Brain pericyte (primary cell): ENCODE data around the gene HGS.
"Not testable (repeated sequence)": the region's sequence is repeated elsewhere in the genome, so short reads cannot be mapped to it uniquely, and the experiment has no call there.

Source experiments
- DNase-seq: peaks from one replicate; pipeline ENCODE4 v3.0.0-alpha.2; 2012; ENCODE audit warnings: low read depth, low spot score

HGS gene

GRCh38 chr17:81655378-81656117, 28.3 kb upstream of the HGS start:
- no peak for DNase-seq

GRCh38 chr17:81656118-81656743, 27.6 kb upstream of the HGS start, which contains the start of gene PDE6G:
PDE6G (minus strand) TSS chr17:81656542; CDS start chr17:81653305, 3,237 bp downstream.
- no peak for DNase-seq

GRCh38 chr17:81656835-81657234, 27.0 kb upstream of the HGS start:
- no peak for DNase-seq

- DNase-seq: no peak
These were observed 24.8 kb upstream of the HGS start for GRCh38 chr17:81659038-81659437.

GRCh38 chr17:81660441-81660840, 23.4 kb upstream of the HGS start:
- no peak for DNase-seq

GRCh38 chr17:81662002-81662401, 21.8 kb upstream of the HGS start:
- DNase-seq: no peak

GRCh38 chr17:81664051-81664470, 19.8 kb upstream of the HGS start:
- DNase-seq: no peak

GRCh38 chr17:81665205-81666091, 18.4 kb upstream of the HGS start:
- DNase-seq: no peak

GRCh38 chr17:81666092-81666341, 17.8 kb upstream of the HGS start:
- DNase-seq: no peak

GRCh38 chr17:81666342-81667191, 17.2 kb upstream of the HGS start, which contains the start of the genes CCDC137 and OXLD1:
CCDC137 (plus strand) TSS chr17:81666737; CDS start chr17:81666767, 30 bp downstream.
OXLD1 (minus strand) TSS chr17:81666605; CDS start chr17:81666577, 28 bp downstream.
- peak; percentile 86 for DNase-seq

GRCh38 chr17:81667754-81668153, 16.1 kb upstream of the HGS start:
- no peak for DNase-seq

GRCh38 chr17:81672504-81672903, 11.3 kb upstream of the HGS start:
- DNase-seq: no peak

- DNase-seq: no peak
These were observed 10.9 kb upstream of the HGS start for GRCh38 chr17:81672954-81673353.

- no peak for DNase-seq
These were observed 10.1 kb upstream of the HGS start for GRCh38 chr17:81673561-81674258.

- not testable (repeated sequence) for DNase-seq
These were observed 8.1 kb upstream of the HGS start for GRCh38 chr17:81675515-81676221.

GRCh38 chr17:81676906-81677305, 6.9 kb upstream of the HGS start:
- no peak for DNase-seq

GRCh38 chr17:81680150-81680549, 3.7 kb upstream of the HGS start:
- DNase-seq: no peak

GRCh38 chr17:81681672-81682071, 2.1 kb upstream of the HGS start:
- peak; percentile 91 for DNase-seq

GRCh38 chr17:81682565-81683207, 1.1 kb upstream of the HGS start:
- DNase-seq: no peak

- DNase-seq: no peak
These were observed 615 bp upstream of the HGS start for GRCh38 chr17:81683208-81683583.
